Measurements from ENCODE around the gene GIT1.

Gene GIT1

GRCh38 chr17:29615492-29616299 is 26.2 kb upstream of the GIT1 start:
- DNase-seq: peak; percentile 88

GRCh38 chr17:29615048-29615385 is 25.6 kb upstream of the GIT1 start:
- peak; percentile 67 for DNase-seq

- DNase-seq: no peak
Observed at GRCh38 chr17:29614349-29615047, 25.1 kb upstream of the GIT1 start.

GRCh38 chr17:29613856-29614255 is 24.4 kb upstream of the GIT1 start:
- no peak for DNase-seq

GRCh38 chr17:29613352-29613837 is 23.9 kb upstream of the GIT1 start:
- DNase-seq: peak; percentile 96

- no peak for DNase-seq
Observed at GRCh38 chr17:29612404-29613280, 23.2 kb upstream of the GIT1 start.

- DNase-seq: no peak
Observed at GRCh38 chr17:29612094-29612403, 22.6 kb upstream of the GIT1 start.

- no peak for DNase-seq
Observed at GRCh38 chr17:29611351-29612093, 22.1 kb upstream of the GIT1 start.

GRCh38 chr17:29610395-29610794 is 20.9 kb upstream of the GIT1 start:
- no peak for DNase-seq

- no peak for DNase-seq
Observed at GRCh38 chr17:29608986-29609385, 19.5 kb upstream of the GIT1 start.

GRCh38 chr17:29607557-29608195 is 18.2 kb upstream of the GIT1 start:
- DNase-seq: no peak

- no peak for DNase-seq
Observed at GRCh38 chr17:29603109-29603674, 13.7 kb upstream of the GIT1 start.

- DNase-seq: no peak
Observed at GRCh38 chr17:29597361-29598172, 8.1 kb upstream of the GIT1 start.

GRCh38 chr17:29596811-29597210 is 7.4 kb upstream of the GIT1 start:
- DNase-seq: no peak

GRCh38 chr17:29595943-29596774 is 6.7 kb upstream of the GIT1 start:
- no peak for DNase-seq

- no peak for DNase-seq
Observed at GRCh38 chr17:29595107-29595942, 5.9 kb upstream of the GIT1 start.

GRCh38 chr17:29594519-29595090 is 5.2 kb upstream of the GIT1 start:
- no peak for DNase-seq

Measured in activated naive CD4-positive, alpha-beta T cell treated with Interleukin-2 at 50 U/mL for 16 hours (primary cell).